ENCODE data around the gene TMEM238L.

Gene TMEM238L

DNA sequence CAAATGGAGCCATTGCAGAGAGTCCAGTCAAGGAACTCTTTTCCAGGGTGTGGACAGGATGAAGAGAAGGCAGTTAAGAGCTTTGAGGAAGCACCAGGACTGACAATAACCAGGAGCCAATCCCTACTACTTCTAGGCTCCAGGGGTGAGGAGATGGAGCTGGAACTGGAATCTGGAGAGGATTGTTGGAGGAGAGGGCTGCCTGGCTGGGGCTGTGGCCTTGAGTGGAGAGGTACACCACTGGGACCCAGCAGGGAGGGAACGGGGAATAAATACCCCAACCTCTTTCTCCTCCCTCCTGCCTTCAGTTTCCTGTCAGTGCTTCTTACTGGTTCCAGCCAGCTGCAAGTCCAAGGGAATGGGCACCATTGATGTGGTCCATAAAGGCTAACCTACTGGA lies 41.9 kb downstream of the TMEM238L start:
- TF ChIP-seq CREB1 (IDR thresholded peaks at IDR 0.05; ENCODE audit: low read depth) (no peak), CEBPB (IDR thresholded peaks at IDR 0.05) (no peak), TCF12 (IDR thresholded peaks at IDR 0.05; ENCODE audit: low read depth) (no peak), NFIC (IDR thresholded peaks at IDR 0.05) (no peak), EP300 (IDR thresholded peaks at IDR 0.05; ENCODE audit: borderline replicate concordance) (no peak), EGR1 (IDR thresholded peaks at IDR 0.05) (no peak), YY1 (IDR thresholded peaks at IDR 0.05; ENCODE audit: low read depth) (no peak), ZBTB7A (IDR thresholded peaks at IDR 0.05; ENCODE audit: low read depth) (no peak)
- TF ChIP-seq, protein P1, sequence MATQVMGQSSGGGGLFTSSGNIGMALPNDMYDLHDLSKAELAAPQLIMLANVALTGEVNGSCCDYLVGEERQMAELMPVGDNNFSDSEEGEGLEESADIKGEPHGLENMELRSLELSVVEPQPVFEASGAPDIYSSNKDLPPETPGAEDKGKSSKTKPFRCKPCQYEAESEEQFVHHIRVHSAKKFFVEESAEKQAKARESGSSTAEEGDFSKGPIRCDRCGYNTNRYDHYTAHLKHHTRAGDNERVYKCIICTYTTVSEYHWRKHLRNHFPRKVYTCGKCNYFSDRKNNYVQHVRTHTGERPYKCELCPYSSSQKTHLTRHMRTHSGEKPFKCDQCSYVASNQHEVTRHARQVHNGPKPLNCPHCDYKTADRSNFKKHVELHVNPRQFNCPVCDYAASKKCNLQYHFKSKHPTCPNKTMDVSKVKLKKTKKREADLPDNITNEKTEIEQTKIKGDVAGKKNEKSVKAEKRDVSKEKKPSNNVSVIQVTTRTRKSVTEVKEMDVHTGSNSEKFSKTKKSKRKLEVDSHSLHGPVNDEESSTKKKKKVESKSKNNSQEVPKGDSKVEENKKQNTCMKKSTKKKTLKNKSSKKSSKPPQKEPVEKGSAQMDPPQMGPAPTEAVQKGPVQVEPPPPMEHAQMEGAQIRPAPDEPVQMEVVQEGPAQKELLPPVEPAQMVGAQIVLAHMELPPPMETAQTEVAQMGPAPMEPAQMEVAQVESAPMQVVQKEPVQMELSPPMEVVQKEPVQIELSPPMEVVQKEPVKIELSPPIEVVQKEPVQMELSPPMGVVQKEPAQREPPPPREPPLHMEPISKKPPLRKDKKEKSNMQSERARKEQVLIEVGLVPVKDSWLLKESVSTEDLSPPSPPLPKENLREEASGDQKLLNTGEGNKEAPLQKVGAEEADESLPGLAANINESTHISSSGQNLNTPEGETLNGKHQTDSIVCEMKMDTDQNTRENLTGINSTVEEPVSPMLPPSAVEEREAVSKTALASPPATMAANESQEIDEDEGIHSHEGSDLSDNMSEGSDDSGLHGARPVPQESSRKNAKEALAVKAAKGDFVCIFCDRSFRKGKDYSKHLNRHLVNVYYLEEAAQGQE (IDR thresholded peaks at IDR 0.05; ENCODE audit: low read depth), result no peak
- TF ChIP-seq, protein P2, sequence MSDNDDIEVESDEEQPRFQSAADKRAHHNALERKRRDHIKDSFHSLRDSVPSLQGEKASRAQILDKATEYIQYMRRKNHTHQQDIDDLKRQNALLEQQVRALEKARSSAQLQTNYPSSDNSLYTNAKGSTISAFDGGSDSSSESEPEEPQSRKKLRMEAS (IDR thresholded peaks at IDR 0.05), result no peak
- TF ChIP-seq, protein P3, sequence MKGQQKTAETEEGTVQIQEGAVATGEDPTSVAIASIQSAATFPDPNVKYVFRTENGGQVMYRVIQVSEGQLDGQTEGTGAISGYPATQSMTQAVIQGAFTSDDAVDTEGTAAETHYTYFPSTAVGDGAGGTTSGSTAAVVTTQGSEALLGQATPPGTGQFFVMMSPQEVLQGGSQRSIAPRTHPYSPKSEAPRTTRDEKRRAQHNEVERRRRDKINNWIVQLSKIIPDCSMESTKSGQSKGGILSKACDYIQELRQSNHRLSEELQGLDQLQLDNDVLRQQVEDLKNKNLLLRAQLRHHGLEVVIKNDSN (IDR thresholded peaks at IDR 0.05), result no peak

DNA sequence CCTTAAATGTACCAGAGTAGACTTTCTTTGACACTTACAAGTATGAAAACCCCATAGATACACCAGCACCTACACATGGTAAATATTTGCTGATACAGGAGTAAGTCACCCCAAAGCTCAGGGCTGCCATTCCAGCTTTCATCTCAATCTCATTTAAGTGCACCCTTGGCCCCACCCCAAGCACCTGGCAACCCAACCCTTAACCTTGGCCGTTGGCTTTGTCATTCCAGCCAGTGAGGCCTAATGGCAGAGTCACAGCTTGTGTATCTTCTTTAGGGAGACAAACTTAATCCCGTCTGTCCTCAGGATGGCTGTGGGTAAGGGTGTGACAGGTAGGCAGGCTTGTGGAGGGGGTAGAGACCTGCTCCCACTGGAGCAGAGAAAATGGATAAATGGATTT lies 42.6 kb downstream of the TMEM238L start:
- no peak for TF ChIP-seq TAF1 (IDR thresholded peaks at IDR 0.05; ENCODE audit: low read depth)
- TF ChIP-seq EGR1 (IDR thresholded peaks at IDR 0.05), result no peak
- no peak for TF ChIP-seq EP300 (IDR thresholded peaks at IDR 0.05; ENCODE audit: borderline replicate concordance)
- no peak for TF ChIP-seq YY1 (IDR thresholded peaks at IDR 0.05; ENCODE audit: low read depth)
- TF ChIP-seq TEAD4 (IDR thresholded peaks at IDR 0.05), result no peak
- no peak for TF ChIP-seq FOXM1 (IDR thresholded peaks at IDR 0.05; ENCODE audit: borderline replicate concordance, low read depth)
- no peak for TF ChIP-seq NFIC (IDR thresholded peaks at IDR 0.05)
- no peak for TF ChIP-seq CEBPB (IDR thresholded peaks at IDR 0.05)
- TF ChIP-seq, protein P3 (IDR thresholded peaks at IDR 0.05), result no peak
- TF ChIP-seq, protein P1 (IDR thresholded peaks at IDR 0.05; ENCODE audit: low read depth), result no peak
- no peak for TF ChIP-seq ZBTB7A (IDR thresholded peaks at IDR 0.05; ENCODE audit: low read depth)
- TF ChIP-seq, protein P2 (IDR thresholded peaks at IDR 0.05), result no peak
- no peak for TF ChIP-seq TCF12 (IDR thresholded peaks at IDR 0.05; ENCODE audit: low read depth)
- no peak for TF ChIP-seq RAD21 (IDR thresholded peaks at IDR 0.05; ENCODE audit: low read depth)
- TF ChIP-seq CREB1 (IDR thresholded peaks at IDR 0.05; ENCODE audit: low read depth), result no peak

DNA sequence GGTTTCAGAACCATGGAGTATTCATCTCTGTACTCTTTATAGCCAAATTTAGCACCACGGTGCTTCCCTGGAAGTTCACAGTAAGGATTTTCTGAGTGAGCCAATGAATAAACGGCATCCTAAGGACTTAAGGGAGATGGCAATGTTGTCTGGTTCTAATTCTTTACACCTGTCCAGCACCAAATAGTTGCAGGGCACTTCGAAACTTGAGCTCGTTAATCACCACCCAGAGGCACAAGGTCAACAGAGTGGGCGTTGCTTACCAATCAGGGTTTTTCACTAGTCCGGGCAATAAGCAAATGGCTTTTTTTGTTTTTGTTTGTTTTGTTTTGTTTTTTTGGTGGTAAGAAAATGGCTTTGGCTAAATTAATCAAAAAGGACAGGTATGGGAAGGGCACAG lies 45.8 kb downstream of the TMEM238L start:
- TF ChIP-seq TCF12 (IDR thresholded peaks at IDR 0.05; ENCODE audit: low read depth) (no peak), CEBPB (IDR thresholded peaks at IDR 0.05) (no peak), YY1 (IDR thresholded peaks at IDR 0.05; ENCODE audit: low read depth) (no peak), CREB1 (IDR thresholded peaks at IDR 0.05; ENCODE audit: low read depth) (no peak), EP300 (IDR thresholded peaks at IDR 0.05; ENCODE audit: borderline replicate concordance) (no peak), EGR1 (IDR thresholded peaks at IDR 0.05) (no peak), ZBTB7A (IDR thresholded peaks at IDR 0.05; ENCODE audit: low read depth) (no peak), RAD21 (IDR thresholded peaks at IDR 0.05; ENCODE audit: low read depth) (no peak), FOXM1 (IDR thresholded peaks at IDR 0.05; ENCODE audit: borderline replicate concordance, low read depth) (no peak), TEAD4 (IDR thresholded peaks at IDR 0.05) (no peak), TAF1 (IDR thresholded peaks at IDR 0.05; ENCODE audit: low read depth) (no peak), NFIC (IDR thresholded peaks at IDR 0.05) (no peak)
- TF ChIP-seq, protein P3 (IDR thresholded peaks at IDR 0.05), result no peak
- TF ChIP-seq, protein P1 (IDR thresholded peaks at IDR 0.05; ENCODE audit: low read depth), result no peak
- TF ChIP-seq, protein P2 (IDR thresholded peaks at IDR 0.05), result no peak

DNA sequence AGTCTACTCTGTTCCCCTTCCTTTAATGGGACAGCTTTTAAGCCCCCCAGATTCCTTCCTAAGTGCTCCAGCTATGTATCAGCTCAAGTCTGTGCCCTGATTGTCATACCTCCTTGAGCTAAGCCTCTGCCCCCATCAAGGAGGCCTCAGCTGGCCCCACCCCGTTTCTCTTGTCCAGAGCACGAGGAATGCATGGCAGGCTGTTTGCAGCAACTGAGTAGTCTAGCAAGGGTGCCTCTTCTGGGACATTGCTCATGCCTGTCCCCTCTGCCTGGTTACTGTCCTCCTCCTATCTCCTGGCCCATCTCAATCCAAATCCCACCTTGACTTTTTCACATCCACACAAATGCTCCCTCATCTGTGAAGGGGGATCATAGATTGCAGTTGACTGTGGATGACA lies 46.3 kb downstream of the TMEM238L start:
- TF ChIP-seq EP300 (IDR thresholded peaks at IDR 0.05; ENCODE audit: borderline replicate concordance) (no peak), CREB1 (IDR thresholded peaks at IDR 0.05; ENCODE audit: low read depth) (no peak), TAF1 (IDR thresholded peaks at IDR 0.05; ENCODE audit: low read depth) (no peak), TEAD4 (IDR thresholded peaks at IDR 0.05) (no peak), NFIC (IDR thresholded peaks at IDR 0.05) (no peak), FOXM1 (IDR thresholded peaks at IDR 0.05; ENCODE audit: borderline replicate concordance, low read depth) (no peak), EGR1 (IDR thresholded peaks at IDR 0.05) (no peak), TCF12 (IDR thresholded peaks at IDR 0.05; ENCODE audit: low read depth) (no peak), CEBPB (IDR thresholded peaks at IDR 0.05) (no peak), YY1 (IDR thresholded peaks at IDR 0.05; ENCODE audit: low read depth) (no peak), RAD21 (IDR thresholded peaks at IDR 0.05; ENCODE audit: low read depth) (no peak), ZBTB7A (IDR thresholded peaks at IDR 0.05; ENCODE audit: low read depth) (no peak)
- TF ChIP-seq, protein P3 (IDR thresholded peaks at IDR 0.05), result no peak
- TF ChIP-seq, protein P2 (IDR thresholded peaks at IDR 0.05), result no peak
- TF ChIP-seq, protein P1 (IDR thresholded peaks at IDR 0.05; ENCODE audit: low read depth), result no peak

Measured in Ishikawa (cell line).